Activated CD4-positive, alpha-beta T cell treated with anti-CD3 and anti-CD28 coated beads, Interleukin-2, amount 10 ng/mL, durations not matched to agents 7 days and 5 days (primary cell): ENCODE data around the gene SHISA4. TPM values are rescaled to one million over a fixed set of nuclear protein-coding genes. Genes with fewer than 3 reads are reported as not detected.

ENCODE experiments used
- CTCF ChIA-PET: fragments of 350-600 bp; sonication (Branson Sonifier 250); formaldehyde crosslinking; loops from one replicate; lab custom pipeline; 2021; ENCODE audit warnings: antibody characterized with exemption; lab: Charles Lee
- POLR2A ChIA-PET: fragments of 350-600 bp; sonication (Branson Sonifier 250); formaldehyde crosslinking; loops from one replicate; lab custom pipeline; 2021; ENCODE audit warnings: antibody characterized with exemption; lab: Charles Lee
- DNase-seq: peaks from one replicate; pipeline ENCODE4 v3.0.0-alpha.2; 2020
- H3K27ac Mint-ChIP-seq: one replicate; pipeline ENCODE4 v1.8.0; 2021; ENCODE audit warnings: mild to moderate bottlenecking, moderate library complexity, mixed read lengths
- H3K27me3 Mint-ChIP-seq: one replicate; pipeline ENCODE4 v1.8.0; 2021; ENCODE audit warnings: mixed read lengths
- H3K36me3 Mint-ChIP-seq: one replicate; pipeline ENCODE4 v1.8.0; 2021; ENCODE audit warnings: low read depth, mixed read lengths
- H3K4me1 Mint-ChIP-seq: one replicate; pipeline ENCODE4 v1.8.0; 2021; ENCODE audit warnings: mixed read lengths
- H3K4me3 Mint-ChIP-seq: one replicate; pipeline ENCODE4 v1.8.0; 2021; ENCODE audit warnings: mild to moderate bottlenecking, moderate library complexity, mixed read lengths
- H3K9me3 Mint-ChIP-seq: one replicate; pipeline ENCODE4 v1.8.0; 2021; ENCODE audit warnings: mixed read lengths
- total RNA-seq, 2 experiments: library from RNA; stranded (reverse); gene quantifications; one replicate each; pipeline ENCODE4 v1.2.3, GENCODE V29; 2021

Gene SHISA4
- total RNA-seq, 2 experiments from 2014 or later = 0.57 to 0.83 TPM

GRCh38 chr1:201883786-201884185, 4.9 kb upstream of the SHISA4 start:
- H3K36me3 Mint-ChIP-seq = peaks cover 2% of the 10 kb centered on the region
- POLR2A ChIA-PET = no interaction called here
- peaks cover 2% of the 10 kb centered on the region for H3K4me1 Mint-ChIP-seq
- CTCF ChIA-PET = interaction anchor here (1.3 to 6.1 kb wide), 3 partner anchors 12 to 16 kb away, joined by 4 to 57 read pairs (median 11); no protein-coding TSS in a partner anchor
- no peak for DNase-seq
- no peaks in the 10 kb centered on the region for H3K9me3 Mint-ChIP-seq
- H3K27ac Mint-ChIP-seq = no peak overlapping the region
- H3K4me3 Mint-ChIP-seq = no peak overlapping the region
- H3K27me3 Mint-ChIP-seq = peaks cover 20% of the 10 kb centered on the region

- ChIA-PET CTCF (interaction anchor here (1.1 to 6.1 kb wide), 3 partner anchors 11 to 41 kb away, joined by 3 to 57 read pairs (median 11); no protein-coding TSS in a partner anchor), POLR2A (no interaction called here)
- no peak overlapping the region for H3K27ac Mint-ChIP-seq
- H3K27me3 Mint-ChIP-seq = peaks cover 21% of the 10 kb centered on the region
- H3K4me1 Mint-ChIP-seq = peaks cover 2% of the 10 kb centered on the region
- DNase-seq = no peak
- H3K36me3 Mint-ChIP-seq = no peaks in the 10 kb centered on the region
- peak overlapping the region; percentile 8 for H3K4me3 Mint-ChIP-seq
- no peaks in the 10 kb centered on the region for H3K9me3 Mint-ChIP-seq
These were observed 4.3 kb upstream of the SHISA4 start for GRCh38 chr1:201884425-201884824.

- Mint-ChIP-seq H3K27me3 (peaks cover 31% of the 10 kb centered on the region), H3K9me3 (no peaks in the 10 kb centered on the region), H3K4me3 (no peak overlapping the region), H3K36me3 (no peaks in the 10 kb centered on the region), H3K4me1 (peaks cover 5% of the 10 kb centered on the region), H3K27ac (no peak overlapping the region)
- ChIA-PET POLR2A (no interaction called here), CTCF (interaction anchor here (0.6 to 6.1 kb wide), 5 partner anchors 10 to 244 kb away, joined by 3 to 57 read pairs (median 11); partner anchors contain the start of gene IPO9)
- no peak for DNase-seq
These were observed 3.1 kb upstream of the SHISA4 start for GRCh38 chr1:201885531-201886075.

- Mint-ChIP-seq H3K4me3 (no peak overlapping the region), H3K4me1 (peaks cover 5% of the 10 kb centered on the region), H3K27me3 (peaks cover 34% of the 10 kb centered on the region), H3K9me3 (no peaks in the 10 kb centered on the region), H3K27ac (no peak overlapping the region), H3K36me3 (no peaks in the 10 kb centered on the region)
- POLR2A ChIA-PET = no interaction called here
- CTCF ChIA-PET = interaction anchor here (0.6 to 2.2 kb wide), 4 partner anchors 8 to 79 kb away, joined by 3 to 26 read pairs (median 5); partner anchors contain the start of gene IPO9
- DNase-seq = no peak
These were observed 2.4 kb upstream of the SHISA4 start for GRCh38 chr1:201886103-201886885.

- Mint-ChIP-seq H3K4me1 (peaks cover 5% of the 10 kb centered on the region), H3K9me3 (no peaks in the 10 kb centered on the region), H3K4me3 (no peak overlapping the region), H3K27ac (no peak overlapping the region), H3K27me3 (peaks cover 40% of the 10 kb centered on the region), H3K36me3 (no peaks in the 10 kb centered on the region)
- CTCF ChIA-PET = interaction anchor here (1.2 to 2.2 kb wide), 2 partner anchors 9 kb away, joined by 7 to 26 read pairs; no protein-coding TSS in a partner anchor
- no peak for DNase-seq
- POLR2A ChIA-PET = no interaction called here
These were observed 1.4 kb upstream of the SHISA4 start for GRCh38 chr1:201887116-201887866.

GRCh38 chr1:201889090-201889968, 631 bp downstream of the SHISA4 start:
- no peaks in the 10 kb centered on the region for H3K36me3 Mint-ChIP-seq
- H3K4me1 Mint-ChIP-seq = peaks cover 5% of the 10 kb centered on the region
- ChIA-PET CTCF (interaction anchor here (0.9 kb wide), 1 partner anchor 46 kb away, joined by 3 read pairs; no protein-coding TSS in a partner anchor), POLR2A (no interaction called here)
- H3K27me3 Mint-ChIP-seq = peaks cover 44% of the 10 kb centered on the region
- H3K9me3 Mint-ChIP-seq = no peaks in the 10 kb centered on the region
- no peak overlapping the region for H3K27ac Mint-ChIP-seq
- H3K4me3 Mint-ChIP-seq = peak overlapping the region; percentile 26
- DNase-seq = no peak

GRCh38 chr1:201890223-201890622, 1.5 kb downstream of the SHISA4 start:
- Mint-ChIP-seq H3K27ac (no peak overlapping the region), H3K4me1 (peaks cover 6% of the 10 kb centered on the region)

GRCh38 chr1:201890806-201891450, 2.2 kb downstream of the SHISA4 start:
- H3K27me3 Mint-ChIP-seq = peaks cover 44% of the 10 kb centered on the region
- H3K9me3 Mint-ChIP-seq = no peaks in the 10 kb centered on the region
- no peak overlapping the region for H3K4me3 Mint-ChIP-seq
- ChIA-PET CTCF (interaction anchor here (2.4 kb wide), 1 partner anchor 13 kb away, joined by 6 read pairs; no protein-coding TSS in a partner anchor), POLR2A (no interaction called here)
- H3K4me1 Mint-ChIP-seq = peaks cover 11% of the 10 kb centered on the region
- no peaks in the 10 kb centered on the region for H3K36me3 Mint-ChIP-seq
- no peak for DNase-seq
- no peak overlapping the region for H3K27ac Mint-ChIP-seq

More at GRCh38 chr1:201890223-201890622, 1.5 kb downstream of the SHISA4 start:
- H3K9me3 Mint-ChIP-seq = no peaks in the 10 kb centered on the region
- ChIA-PET CTCF (interaction anchor here (0.9 kb wide), 1 partner anchor 47 kb away, joined by 3 read pairs; no protein-coding TSS in a partner anchor), POLR2A (no interaction called here)
- no peak overlapping the region for H3K4me3 Mint-ChIP-seq
- H3K27me3 Mint-ChIP-seq = peaks cover 44% of the 10 kb centered on the region
- DNase-seq = no peak
- H3K36me3 Mint-ChIP-seq = no peaks in the 10 kb centered on the region

- H3K36me3 Mint-ChIP-seq = no peaks in the 10 kb centered on the region
- CTCF ChIA-PET = interaction anchor here (2.4 kb wide), 1 partner anchor 12 kb away, joined by 6 read pairs; no protein-coding TSS in a partner anchor
- no peak for DNase-seq
- H3K27me3 Mint-ChIP-seq = peaks cover 42% of the 10 kb centered on the region
- H3K9me3 Mint-ChIP-seq = no peaks in the 10 kb centered on the region
- POLR2A ChIA-PET = interaction anchor here (0.6 kb wide), 1 partner anchor 91 kb away, joined by 3 read pairs; no protein-coding TSS in a partner anchor
- no peak overlapping the region for H3K27ac Mint-ChIP-seq
- peaks cover 17% of the 10 kb centered on the region for H3K4me1 Mint-ChIP-seq
- H3K4me3 Mint-ChIP-seq = no peak overlapping the region
These were observed 2.9 kb downstream of the SHISA4 start for GRCh38 chr1:201891451-201892045.

- H3K27ac Mint-ChIP-seq = no peak overlapping the region
- peaks cover 19% of the 10 kb centered on the region for H3K4me1 Mint-ChIP-seq
- H3K36me3 Mint-ChIP-seq = no peaks in the 10 kb centered on the region
- no peaks in the 10 kb centered on the region for H3K9me3 Mint-ChIP-seq
- no peak for DNase-seq
- peaks cover 35% of the 10 kb centered on the region for H3K27me3 Mint-ChIP-seq
- ChIA-PET POLR2A (interaction anchor here (0.6 kb wide), 1 partner anchor 91 kb away, joined by 3 read pairs; no protein-coding TSS in a partner anchor), CTCF (interaction anchor here (0.7 to 7.7 kb wide), 6 partner anchors 10 to 82 kb away, joined by 3 to 57 read pairs (median 3); no protein-coding TSS in a partner anchor)
- H3K4me3 Mint-ChIP-seq = no peak overlapping the region
These were observed 3.5 kb downstream of the SHISA4 start for GRCh38 chr1:201892211-201892610.

- Mint-ChIP-seq H3K36me3 (no peaks in the 10 kb centered on the region), H3K9me3 (no peaks in the 10 kb centered on the region), H3K27me3 (peaks cover 25% of the 10 kb centered on the region), H3K4me1 (peaks cover 18% of the 10 kb centered on the region), H3K4me3 (no peak overlapping the region), H3K27ac (no peak overlapping the region)
- DNase-seq = no peak
- POLR2A ChIA-PET = interaction anchor here (1.2 kb wide), 1 partner anchor 16 kb away, joined by 6 read pairs; no protein-coding TSS in a partner anchor
- CTCF ChIA-PET = interaction anchor here (1.4 to 7.7 kb wide), 4 partner anchors 10 to 80 kb away, joined by 3 to 57 read pairs (median 28); no protein-coding TSS in a partner anchor
These were observed 4.7 kb downstream of the SHISA4 start for GRCh38 chr1:201893431-201893830.
